Left lung (tissue), 10 donors: ENCODE results near the gene OR5K2. TPM values are rescaled to one million over a fixed set of nuclear protein-coding genes. Genes with fewer than 3 reads are reported as not detected.

Experiments used
- ATAC-seq: fragments of 200-7000 bp; cut with Tn5 transposase; one replicate; pipeline ENCODE4 v1.9.1; 2020; ENCODE audit warnings: moderate library complexity
- DNase-seq, 4 donors: peaks; one replicate each; pipeline ENCODE4 v3.0.0-alpha.2; 2013 to 2020
- H3K27ac ChIP-seq, 2 donors: fragments of 200-600 bp; sonication (generic) in 1 of 2; one replicate each; pipeline versions ENCODE4 v1.5.0 to v1.8.0; 2020 to 2021
- H3K27me3 ChIP-seq, 2 donors: fragments of 200-600 bp; sonication (generic) in 1 of 2; one replicate each; pipeline versions ENCODE4 v1.5.0 to v1.8.0; 2020 to 2021
- H3K36me3 ChIP-seq, 2 donors: fragments of 200-600 bp; sonication (generic) in 1 of 2; one replicate each; pipeline versions ENCODE4 v1.5.0 to v1.8.0; 2020 to 2021
- H3K4me1 ChIP-seq, 2 donors: fragments of 200-600 bp; one replicate each; pipeline ENCODE4 v1.8.0; 2021
- H3K4me3 ChIP-seq, 2 donors: fragments of 200-600 bp; sonication (generic) in 1 of 2; one replicate each; pipeline versions ENCODE4 v1.5.0 to v1.8.0; 2020 to 2021; ENCODE audit warnings: mild to moderate bottlenecking in 1 of 2
- H3K9me3 ChIP-seq, 2 donors: fragments of 200-600 bp; sonication (generic) in 1 of 2; one replicate each; pipeline versions ENCODE4 v1.5.0 to v1.8.0; 2020 to 2021
- intact Hi-C, 2 donors: fragments of 100-400 bp; cut with DNase I; formaldehyde crosslinking; loops; one replicate each; pipeline versions ENCODE4 v1.11.2 to v1.14.2; 2022
- polyA plus RNA-seq, 6 donors: library from polyadenylated mRNA; unstranded; fragments of 120-200 nt; gene quantifications; one replicate each; pipeline ENCODE4 v1.2.1, GENCODE V29; 2013; ENCODE audit not compliant: insufficient read length in 6 of 6
- total RNA-seq, 2 donors: library from RNA; stranded (reverse); fragmentation: NEBNext Ultra II Directional; extraction: Animal tissue kit (Norgen Biotek cat#: 25700); gene quantifications; one replicate each; pipeline ENCODE4 v1.2.1, GENCODE V29; 2021
- TF ChIP-seq, protein P1 (sequence below), 2 donors: fragments of 200-600 bp; sonication (generic) in 1 of 2; IDR thresholded peaks; one replicate each; pipeline versions ENCODE4 v1.5.0 to v1.8.0; 2021; ENCODE audit warnings: antibody characterized with exemption in 2 of 2
- donor health status: DM: no; HTN: yes; CAD: no.
- donor health status: DM: no; HTN: no; CAD: no.

The OR5K2 gene
- total and polyA plus RNA-seq, 8 donors, result 0.17 to 0.97 (median 0.46) TPM; not detected in 2

DNA sequence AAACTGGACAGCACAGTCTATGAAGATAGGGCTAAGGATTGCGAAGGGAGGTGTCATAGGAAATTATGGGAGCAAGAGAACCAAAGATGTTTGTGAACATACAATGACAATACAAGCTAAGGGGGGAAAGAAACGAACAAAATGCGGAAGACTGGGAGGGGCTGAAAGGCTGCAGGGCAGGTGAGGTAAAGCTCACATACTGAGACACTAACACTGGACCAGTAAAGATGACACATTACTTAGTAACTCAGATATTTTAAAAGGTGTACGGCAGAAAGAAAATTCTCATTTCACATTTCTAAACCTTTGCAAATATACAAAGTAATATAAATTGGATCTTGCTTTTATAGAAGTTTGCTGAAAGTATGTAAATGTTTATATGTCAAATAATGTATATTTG lies 15.1 kb downstream of the OR5K2 start:
- Histone ChIP-seq H3K36me3 (peaks cover 0 to 57% of the 10 kb centered on the region in 2 donors), H3K27ac (no peak overlapping the region), H3K4me3 (no peak overlapping the region), H3K9me3 (no peaks in the 10 kb centered on the region), H3K4me1 (no peaks in the 10 kb centered on the region), H3K27me3 (no peaks in the 10 kb centered on the region)
- ATAC-seq (no peak), DNase-seq (no peak)
- intact Hi-C loops, result no loop called here
- TF ChIP-seq, protein P1, sequence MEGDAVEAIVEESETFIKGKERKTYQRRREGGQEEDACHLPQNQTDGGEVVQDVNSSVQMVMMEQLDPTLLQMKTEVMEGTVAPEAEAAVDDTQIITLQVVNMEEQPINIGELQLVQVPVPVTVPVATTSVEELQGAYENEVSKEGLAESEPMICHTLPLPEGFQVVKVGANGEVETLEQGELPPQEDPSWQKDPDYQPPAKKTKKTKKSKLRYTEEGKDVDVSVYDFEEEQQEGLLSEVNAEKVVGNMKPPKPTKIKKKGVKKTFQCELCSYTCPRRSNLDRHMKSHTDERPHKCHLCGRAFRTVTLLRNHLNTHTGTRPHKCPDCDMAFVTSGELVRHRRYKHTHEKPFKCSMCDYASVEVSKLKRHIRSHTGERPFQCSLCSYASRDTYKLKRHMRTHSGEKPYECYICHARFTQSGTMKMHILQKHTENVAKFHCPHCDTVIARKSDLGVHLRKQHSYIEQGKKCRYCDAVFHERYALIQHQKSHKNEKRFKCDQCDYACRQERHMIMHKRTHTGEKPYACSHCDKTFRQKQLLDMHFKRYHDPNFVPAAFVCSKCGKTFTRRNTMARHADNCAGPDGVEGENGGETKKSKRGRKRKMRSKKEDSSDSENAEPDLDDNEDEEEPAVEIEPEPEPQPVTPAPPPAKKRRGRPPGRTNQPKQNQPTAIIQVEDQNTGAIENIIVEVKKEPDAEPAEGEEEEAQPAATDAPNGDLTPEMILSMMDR (IDR thresholded peaks at IDR 0.05), result no peak

- Histone ChIP-seq H3K27me3 (no peaks in the 10 kb centered on the region), H3K4me3 (no peak overlapping the region), H3K36me3 (peaks cover 0 to 63% of the 10 kb centered on the region in 2 donors), H3K9me3 (no peaks in the 10 kb centered on the region), H3K4me1 (no peaks in the 10 kb centered on the region), H3K27ac (no peak overlapping the region)
- DNase-seq (no peak), ATAC-seq (no peak)
- TF ChIP-seq, protein P1 (IDR thresholded peaks at IDR 0.05), result no peak
- intact Hi-C loops, result no loop called here
Observed at GRCh38 chr3:98513091-98513511, 15.6 kb downstream of the OR5K2 start.

GRCh38 chr3:98513736-98514135 lies 16.3 kb downstream of the OR5K2 start:
- Histone ChIP-seq H3K9me3 (no peaks in the 10 kb centered on the region), H3K36me3 (peaks cover 0 to 69% of the 10 kb centered on the region in 2 donors), H3K27me3 (no peaks in the 10 kb centered on the region), H3K27ac (no peak overlapping the region), H3K4me1 (peaks cover 0 to 1% of the 10 kb centered on the region in 2 donors), H3K4me3 (no peak overlapping the region)
- ATAC-seq (no peak), DNase-seq (no peak)
- intact Hi-C loops, result no loop called here
- TF ChIP-seq, protein P1 (IDR thresholded peaks at IDR 0.05), result no peak

- intact Hi-C loops, result no loop called here
- Histone ChIP-seq H3K9me3 (no peaks in the 10 kb centered on the region), H3K4me1 (peaks cover 0 to 10% of the 10 kb centered on the region in 2 donors), H3K4me3 (no peak overlapping the region), H3K27ac (no peak overlapping the region), H3K36me3 (peaks cover 0 to 80% of the 10 kb centered on the region in 2 donors), H3K27me3 (no peaks in the 10 kb centered on the region)
- no peak for ATAC-seq
- no peak for DNase-seq
- TF ChIP-seq, protein P1 (IDR thresholded peaks at IDR 0.05), result no peak
Observed at GRCh38 chr3:98514948-98515347, 17.5 kb downstream of the OR5K2 start.

GRCh38 chr3:98518816-98519215 lies 21.3 kb downstream of the OR5K2 start:
- TF ChIP-seq, protein P1 (IDR thresholded peaks at IDR 0.05), result no peak
- Histone ChIP-seq H3K27ac (no peak overlapping the region), H3K27me3 (no peaks in the 10 kb centered on the region), H3K4me1 (peaks cover 6 to 27% of the 10 kb centered on the region in 2 donors), H3K9me3 (no peaks in the 10 kb centered on the region), H3K4me3 (no peak overlapping the region), H3K36me3 (peaks cover 0 to 69% of the 10 kb centered on the region in 2 donors)
- ATAC-seq (no peak), DNase-seq (no peak)
- intact Hi-C loops, result no loop called here
